H54 (cell line): ENCODE measurements around the gene DHX58.

ENCODE experiments used
- DNase-seq: peaks from one replicate; pipeline ENCODE4 v3.0.0; 2011; ENCODE audit warnings: low spot score, mixed read lengths; ENCODE audit not compliant: insufficient read length
- FAIRE-seq: peaks from 3 replicates; lab custom pipeline; 2011; peaks lifted over from hg19 to GRCh38; lab: Jason Lieb, UNC
- POLR2A ChIP-seq: IDR thresholded peaks from 2 replicates; pipeline ENCODE4 v1.6.1; 2011; ENCODE audit warnings: low read depth, mild to moderate bottlenecking, low read length

Gene DHX58

DNA sequence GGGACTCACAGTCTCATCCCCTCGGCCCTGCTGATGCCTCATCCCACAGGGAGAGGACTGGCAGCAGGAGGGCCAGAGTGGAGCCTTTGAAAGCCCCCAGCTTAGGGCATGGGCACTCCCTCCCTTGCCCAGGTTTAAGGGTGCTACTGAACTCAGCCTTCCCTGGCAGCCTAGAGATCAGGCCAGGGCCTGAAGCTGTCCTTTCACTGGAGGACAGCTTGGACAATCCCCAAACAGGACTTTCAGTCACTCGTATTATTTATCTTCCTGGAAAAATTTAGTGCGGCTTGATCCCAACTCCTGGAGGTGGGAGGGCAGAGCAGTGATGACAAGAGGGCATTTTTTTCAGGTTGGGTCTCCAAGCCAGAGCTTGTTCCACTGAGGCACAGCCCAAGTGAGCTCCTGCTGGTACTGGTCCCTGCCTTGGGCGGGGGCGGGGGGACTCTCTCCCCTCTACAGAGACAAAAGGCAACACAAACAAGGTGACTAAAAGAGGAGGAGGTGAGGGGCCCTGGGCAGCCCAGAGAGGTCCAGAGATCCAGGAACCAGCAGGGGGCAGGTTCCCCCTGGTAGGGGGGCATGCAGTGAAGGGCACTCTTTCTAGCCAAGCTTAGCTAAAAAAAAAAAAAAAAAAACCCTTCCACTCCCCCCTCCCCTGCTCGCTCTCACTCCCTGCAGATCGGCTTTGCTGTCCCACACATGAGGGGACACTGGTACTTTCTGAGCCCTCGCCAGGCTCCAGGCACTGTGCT is 16.0 kb downstream of the DHX58 start:
- no peak for FAIRE-seq
- DNase-seq = no peak
- no peak for TF ChIP-seq POLR2A

DNA sequence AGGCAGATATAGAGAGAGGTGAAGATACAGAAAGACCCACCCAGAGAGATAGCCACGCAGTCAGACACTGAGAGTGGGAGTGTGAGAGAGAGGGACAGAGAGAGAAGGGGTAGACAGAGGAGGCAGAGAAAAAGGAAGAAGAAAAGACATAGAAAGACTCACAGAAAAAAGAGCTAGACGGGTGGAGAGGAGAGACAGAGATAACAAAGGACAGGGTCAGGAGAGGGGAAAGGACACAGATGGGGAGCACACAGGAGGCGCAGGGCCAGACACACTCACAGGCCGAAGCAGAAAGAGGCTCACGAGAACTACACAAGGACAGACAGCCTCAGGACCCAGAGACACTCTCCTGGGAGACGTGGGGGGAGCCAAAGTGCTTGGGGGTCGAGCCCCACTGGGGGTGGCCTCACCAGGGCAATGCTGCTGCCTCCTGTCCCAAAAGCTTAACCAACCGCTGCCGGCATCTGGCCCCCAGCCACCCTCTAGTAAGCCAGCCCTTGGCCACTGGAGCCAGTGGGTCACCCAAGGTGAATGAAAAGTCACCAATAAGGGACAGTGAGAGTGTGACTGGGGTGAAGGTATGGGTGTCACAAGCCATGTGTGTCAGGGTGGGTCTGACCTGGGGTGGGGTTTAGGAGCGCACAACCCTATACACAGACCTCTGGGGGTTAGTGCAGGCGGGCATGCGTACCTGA is 18.0 kb downstream of the DHX58 start:
- no peak for FAIRE-seq
- no peak for DNase-seq
- TF ChIP-seq POLR2A = no peak

- no peak for TF ChIP-seq POLR2A
- FAIRE-seq (no peak), DNase-seq (no peak)
Observed at GRCh38 chr17:42092939-42093338, 19.6 kb downstream of the DHX58 start.

- no peak for FAIRE-seq
- no peak for TF ChIP-seq POLR2A
- DNase-seq = no peak
Observed at GRCh38 chr17:42090964-42091790, 21.3 kb downstream of the DHX58 start.

DNA sequence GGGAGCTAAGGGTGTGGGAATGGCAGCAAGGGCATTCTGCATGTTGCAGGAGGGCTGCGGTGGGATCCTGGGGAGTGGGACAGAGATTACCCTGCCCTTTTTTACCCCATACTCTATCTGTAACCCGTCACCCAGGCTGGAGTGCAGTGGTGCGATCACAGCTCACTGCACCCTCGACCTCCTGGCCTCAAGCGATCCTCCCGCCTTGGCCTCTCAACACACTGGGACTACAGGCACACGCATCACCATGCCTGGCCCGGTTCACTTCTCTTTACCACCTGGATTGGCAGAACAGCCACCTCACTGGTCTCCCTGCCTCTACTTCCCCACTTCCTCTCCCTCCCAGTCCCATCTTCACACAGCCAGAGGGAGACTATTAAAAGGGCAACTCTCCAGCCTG is 23.8 kb downstream of the DHX58 start:
- DNase-seq (no peak), FAIRE-seq (no peak)
- no peak for TF ChIP-seq POLR2A

DNA sequence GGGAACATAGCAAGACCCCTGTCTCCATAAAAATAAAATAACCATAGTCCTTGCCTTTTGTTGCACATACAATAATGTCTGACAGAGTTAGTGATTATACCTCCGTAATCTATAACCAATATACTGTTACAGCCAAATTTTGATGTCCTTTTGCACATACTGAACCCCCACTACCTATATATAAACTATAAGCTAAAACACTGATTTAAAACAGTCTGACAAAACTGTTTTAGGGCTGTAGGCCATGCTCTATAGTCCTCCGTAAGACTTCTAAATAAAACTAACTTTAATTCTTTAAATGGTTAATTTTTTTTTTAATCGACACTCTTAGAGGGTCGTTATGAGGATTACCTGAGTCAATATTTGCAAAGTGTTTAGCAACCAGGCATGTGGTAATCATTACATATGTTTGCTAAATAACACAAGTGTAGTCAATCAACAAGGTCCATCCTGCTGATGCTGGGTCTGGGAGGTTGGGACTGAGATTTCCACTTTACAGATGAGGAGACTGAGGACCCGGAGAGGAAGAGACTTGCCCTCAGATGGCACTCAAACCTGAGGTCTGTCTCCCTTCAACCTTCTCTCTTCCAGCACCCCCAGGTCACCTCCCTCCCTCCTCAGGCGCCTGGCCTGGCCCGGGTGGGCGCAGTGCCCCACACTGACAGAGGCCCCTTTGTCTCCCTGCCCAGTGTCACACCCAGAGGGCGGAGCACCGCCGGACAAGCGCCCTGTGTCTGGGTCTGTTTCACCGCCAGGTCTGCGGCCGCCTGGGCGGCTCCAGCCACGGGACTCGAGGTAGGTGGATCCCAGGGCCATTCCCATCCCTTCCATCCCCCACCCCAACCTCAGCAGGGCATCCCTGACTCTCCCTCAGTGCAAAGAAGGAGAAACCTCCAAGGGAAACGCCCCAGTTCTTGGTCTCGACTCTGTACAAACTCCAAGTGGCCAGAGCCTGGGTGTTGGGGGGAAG is 24.5 kb downstream of the DHX58 start:
- TF ChIP-seq POLR2A = no peak
- FAIRE-seq (no peak), DNase-seq (no peak)

DNA sequence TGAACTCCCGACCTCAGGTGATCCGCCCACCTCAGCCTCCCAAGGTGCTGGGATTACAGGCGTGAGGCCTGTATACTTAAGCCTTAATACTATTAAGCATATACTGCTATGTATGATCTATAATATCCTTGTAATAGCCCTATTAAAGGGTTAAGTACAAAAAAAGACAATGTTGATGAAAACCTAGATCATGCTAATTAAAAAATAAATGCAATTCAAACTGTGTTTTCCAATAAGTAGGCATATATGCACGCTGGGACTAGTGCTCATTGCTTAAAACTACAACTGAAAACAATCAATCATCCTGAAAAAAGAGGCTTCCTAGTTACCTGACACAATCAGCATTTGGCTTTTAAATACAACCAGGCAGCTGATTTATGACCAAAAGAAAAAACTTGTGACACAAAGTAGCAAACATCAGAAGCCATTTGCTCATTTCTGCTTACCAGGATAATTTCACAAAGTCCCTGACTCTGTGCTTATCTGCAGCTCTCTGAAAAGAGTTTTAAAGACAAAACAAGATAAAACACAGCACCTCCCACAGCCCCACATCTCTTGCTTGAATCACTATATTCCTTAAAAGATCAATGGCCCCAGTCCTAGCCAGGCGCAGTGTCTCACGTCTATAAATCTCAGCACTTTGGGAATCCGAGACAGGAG is 25.3 kb downstream of the DHX58 start:
- DNase-seq (no peak), FAIRE-seq (no peak)
- TF ChIP-seq POLR2A = no peak

- no peak for TF ChIP-seq POLR2A
- DNase-seq (no peak), FAIRE-seq (no peak)
Observed at GRCh38 chr17:42081516-42082129, 30.9 kb downstream of the DHX58 start.

- DNase-seq = no peak
- no peak for FAIRE-seq
- no peak for TF ChIP-seq POLR2A
Observed at GRCh38 chr17:42079541-42079940, 33.0 kb downstream of the DHX58 start.

DNA sequence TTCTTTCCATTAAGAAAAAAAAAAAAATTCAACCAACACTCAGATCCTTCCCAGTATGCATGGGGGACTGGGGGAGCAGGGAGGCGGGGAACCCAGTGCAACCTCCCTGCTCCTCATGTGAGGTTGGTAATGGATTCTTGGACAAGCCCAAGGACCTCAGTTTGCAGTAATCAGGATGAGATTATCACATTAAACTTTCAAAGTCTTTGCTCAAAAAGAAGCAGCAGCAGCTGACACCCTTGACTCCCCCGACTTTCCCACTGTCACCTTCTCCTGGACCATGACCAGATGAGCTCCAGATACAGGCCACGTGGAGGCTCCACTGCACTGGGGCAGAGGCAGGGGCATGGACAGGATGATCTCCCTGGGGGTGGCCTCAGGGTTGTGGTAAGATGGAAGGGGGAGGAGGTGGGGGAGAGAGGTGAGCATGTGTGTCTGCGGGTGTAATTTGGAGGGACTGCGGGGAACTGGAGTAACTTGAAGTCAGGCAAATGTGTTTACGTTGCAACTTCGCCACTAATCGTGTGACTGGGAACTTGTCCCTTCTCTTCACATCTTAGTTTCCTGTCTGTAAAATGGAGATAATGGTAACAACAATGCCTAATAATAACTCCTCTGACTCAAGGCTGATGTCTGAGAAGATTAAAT is 34.0 kb downstream of the DHX58 start:
- no peak for FAIRE-seq
- no peak for DNase-seq

DNA sequence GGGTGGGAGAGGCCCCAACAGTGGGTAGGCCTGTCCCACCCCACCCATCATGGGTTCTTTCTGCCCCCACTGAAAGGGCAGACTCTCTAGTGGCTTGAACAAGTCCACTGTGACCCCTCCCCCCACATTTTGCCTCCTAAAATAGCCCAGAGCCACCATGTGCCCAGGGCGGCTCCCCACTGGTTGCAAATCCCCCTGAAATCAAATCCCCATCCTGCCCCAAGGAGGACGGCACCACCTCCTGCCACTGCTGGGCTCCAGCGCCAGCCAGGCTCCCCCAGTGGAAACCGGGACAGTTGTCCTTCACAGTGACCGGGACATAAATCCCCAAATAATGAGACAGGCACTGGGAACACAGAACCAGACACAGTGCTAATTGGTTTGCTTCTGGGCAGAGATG is 34.8 kb downstream of the DHX58 start:
- no peak for TF ChIP-seq POLR2A
- DNase-seq = no peak
- no peak for FAIRE-seq

More for the DNA sequence above, 34.0 kb downstream of the DHX58 start:
- no peak for TF ChIP-seq POLR2A
